PC-9 (cell line): Measurements from ENCODE around the gene TMEM38A. TPM values are rescaled to one million over a fixed set of nuclear protein-coding genes. Genes with fewer than 3 reads are reported as not detected.
"Not testable (repeated sequence)": the region's sequence is repeated elsewhere in the genome, so short reads cannot be mapped to it uniquely, and the experiment has no call there.

ENCODE experiments used
- BruUV-seq: library from RNA; stranded (reverse); fragments of 400-500 nt; replicated peaks from 2 replicates; lab custom pipeline; 2021; lab: Mats Ljungman, UMichigan
- CTCF ChIA-PET: fragments of 300-600 bp; sonication (Branson Sonifier 250); formaldehyde crosslinking; loops from one replicate; lab custom pipeline; 2022; ENCODE audit warnings: antibody characterized with exemption; lab: Charles Lee
- POLR2A ChIA-PET: fragments of 300-600 bp; sonication (Branson Sonifier 250); formaldehyde crosslinking; loops from one replicate; lab custom pipeline; 2022; ENCODE audit warnings: antibody characterized with exemption; ENCODE audit not compliant: unreplicated experiment; lab: Charles Lee
- DNase-seq, 2 experiments: peaks; one replicate each; pipeline versions ENCODE4 v3.0.0 to v3.0.0-alpha.2; 2015 to 2022; ENCODE audit warnings: mixed read lengths in 1 of 2
- H2AFZ ChIP-seq: fragments of 200-600 bp; sonication (generic); 2 replicates; pipeline ENCODE4 v1.8.1; 2017; ENCODE audit warnings: antibody characterized with exemption
- H3F3A ChIP-seq: fragments of 200-600 bp; sonication (generic); 2 replicates; pipeline ENCODE4 v1.8.1; 2017; ENCODE audit warnings: antibody characterized with exemption, mild to moderate bottlenecking, low read depth; ENCODE audit not compliant: insufficient read depth
- H3K27ac ChIP-seq: fragments of 200-600 bp; sonication (generic); 2 replicates; pipeline ENCODE4 v1.6.1; 2016; ENCODE audit warnings: mixed run types
- H3K27me3 ChIP-seq: fragments of 200-600 bp; sonication (generic); 2 replicates; pipeline ENCODE4 v1.6.1; 2016; ENCODE audit warnings: low read depth, mixed run types; ENCODE audit not compliant: insufficient read depth
- H3K36me3 ChIP-seq: fragments of 200-600 bp; sonication (generic); 2 replicates; pipeline ENCODE4 v1.6.1; 2016; ENCODE audit warnings: low read depth, mixed run types
- H3K4me1 ChIP-seq: fragments of 200-600 bp; sonication (generic); replicated peaks from 2 replicates; pipeline ENCODE4 v1.6.1; 2016; ENCODE audit warnings: mixed run types; ENCODE audit not compliant: insufficient read depth
- H3K4me2 ChIP-seq: fragments of 200-600 bp; sonication (generic); 2 replicates; pipeline ENCODE4 v1.6.1; 2017; ENCODE audit warnings: mixed run types
- H3K4me3 ChIP-seq: fragments of 200-600 bp; sonication (generic); 2 replicates; pipeline ENCODE4 v1.6.1; 2016; ENCODE audit warnings: mixed run types
- H3K79me2 ChIP-seq: fragments of 200-600 bp; sonication (generic); 2 replicates; pipeline ENCODE4 v1.6.1; 2017; ENCODE audit warnings: low read depth, mixed run types
- H3K9me2 ChIP-seq: fragments of 200-600 bp; sonication (generic); 2 replicates; pipeline ENCODE4 v1.8.1; 2017; ENCODE audit warnings: mild to moderate bottlenecking; ENCODE audit not compliant: insufficient read depth
- H3K9me3 ChIP-seq: fragments of 200-600 bp; sonication (generic); 2 replicates; pipeline ENCODE4 v1.8.1; 2016; ENCODE audit warnings: low read depth; ENCODE audit not compliant: insufficient read depth
- H4K20me1 ChIP-seq: fragments of 200-600 bp; sonication (generic); 2 replicates; pipeline ENCODE4 v1.8.1; 2017; ENCODE audit not compliant: insufficient read depth
- CTCF ChIP-seq: fragments of 200-600 bp; sonication (generic); conservative IDR thresholded peaks from 2 replicates; pipeline ENCODE4 v1.6.1; 2017; ENCODE audit warnings: mixed run types, antibody characterized with exemption, mild to moderate bottlenecking, moderate library complexity
- EZH2 ChIP-seq: fragments of 200-600 bp; sonication (generic); IDR thresholded peaks from 2 replicates; pipeline ENCODE4 v1.8.0; 2017; ENCODE audit warnings: antibody characterized with exemption, low read depth
- intact Hi-C: fragments of 100-400 bp; cut with micrococcal nuclease; formaldehyde crosslinking; loops from one replicate; pipeline ENCODE4 v1.10.0; 2022; ENCODE audit not compliant: unreplicated experiment
- total RNA-seq: library from RNA; stranded (reverse); gene quantifications from 2 replicates; pipeline ENCODE4 v1.2.3, GENCODE V29; 2021

Gene TMEM38A
- total RNA-seq, 1 experiment from 2014 or later = 16.0 TPM

- Histone ChIP-seq H3K9me3 (no peaks in the 10 kb centered on the region), H3K4me3 (no peak overlapping the region), H3K4me1 (no peaks in the 10 kb centered on the region), H3K27me3 (no peaks in the 10 kb centered on the region), H4K20me1 (no peaks in the 10 kb centered on the region), H3F3A (peaks cover 8% of the 10 kb centered on the region; the same call in 1 of the 2 replicates), H3K4me2 (no peak overlapping the region), H3K27ac (no peak overlapping the region), H3K36me3 (no peaks in the 10 kb centered on the region), H2AFZ (no peak overlapping the region), H3K9me2 (no peaks in the 10 kb centered on the region), H3K79me2 (no peaks in the 10 kb centered on the region)
- POLR2A ChIA-PET = interaction anchor here (0.6 kb wide), 1 partner anchor 15 kb away, joined by 4 read pairs; no protein-coding TSS in a partner anchor
- CTCF ChIA-PET = no interaction called here
- no TSS peak for BruUV-seq
- TF ChIP-seq EZH2 = no peak
- TF ChIP-seq CTCF = no peak
- intact Hi-C loops = no loop called here
- no peak for DNase-seq
Measured at GRCh38 chr19:16703677-16704076, 42.7 kb downstream of the TMEM38A start.

GRCh38 chr19:16710870-16711269 lies 49.9 kb downstream of the TMEM38A start:
- H2AFZ ChIP-seq = not testable (repeated sequence)

GRCh38 chr19:16712295-16712694 lies 51.4 kb downstream of the TMEM38A start:
- CTCF ChIA-PET = interaction anchor here (0.7 kb wide), 3 partner anchors 326 to 802 kb away, joined by 4 to 6 read pairs (median 4); no protein-coding TSS in a partner anchor
- not testable (repeated sequence) for H3K4me2 ChIP-seq

More at GRCh38 chr19:16710870-16711269, 49.9 kb downstream of the TMEM38A start:
- H3K4me3 ChIP-seq, H3K27me3 ChIP-seq, H3K4me1 ChIP-seq, H3K4me2 ChIP-seq, DNase-seq, H3K9me2 ChIP-seq, H3K79me2 ChIP-seq, H3F3A ChIP-seq, H3K27ac ChIP-seq, H3K36me3 ChIP-seq, H3K9me3 ChIP-seq, H4K20me1 ChIP-seq, BruUV-seq, POLR2A ChIA-PET: not testable (repeated sequence)
- intact Hi-C loops = loop anchor here (5.0 to 10.0 kb wide), 2 partner anchors 144 to 594 kb away; partner anchors contain the start of genes ABHD8, DDA1 and MRPL34
- CTCF ChIA-PET = interaction anchor here (0.6 kb wide), 1 partner anchor 263 kb away, joined by 3 read pairs; no protein-coding TSS in a partner anchor

GRCh38 chr19:16714702-16715287 lies 53.9 kb downstream of the TMEM38A start:
- Histone ChIP-seq H4K20me1 (no peaks in the 10 kb centered on the region), H3K4me1 (peaks cover 24% of the 10 kb centered on the region), H3K4me2 (no peak overlapping the region), H3K79me2 (no peaks in the 10 kb centered on the region), H3K9me2 (no peaks in the 10 kb centered on the region), H2AFZ (no peak overlapping the region), H3K36me3 (no peaks in the 10 kb centered on the region), H3K27me3 (no peaks in the 10 kb centered on the region), H3F3A (peaks cover 36% of the 10 kb centered on the region), H3K4me3 (no peak overlapping the region), H3K9me3 (no peaks in the 10 kb centered on the region), H3K27ac (no peak overlapping the region)
- intact Hi-C loops = loop anchor here (1.0 to 10.0 kb wide), 5 partner anchors 56 to 590 kb away; partner anchors contain the start of genes ABHD8, DDA1, MRPL34 and SIN3B
- no TSS peak for BruUV-seq
- TF ChIP-seq CTCF = peak; percentile 100
- TF ChIP-seq EZH2 = no peak
- POLR2A ChIA-PET = interaction anchor here (0.5 to 0.7 kb wide), 2 partner anchors 54 to 523 kb away, joined by 3 to 5 read pairs; partner anchors contain the start of gene TMEM38A
- DNase-seq = peak; percentile 43 to 57
- CTCF ChIA-PET = interaction anchor here (0.6 to 1.1 kb wide), 7 partner anchors 8 to 338 kb away, joined by 3 to 8 read pairs (median 5); no protein-coding TSS in a partner anchor

More at GRCh38 chr19:16712295-16712694, 51.4 kb downstream of the TMEM38A start:
- intact Hi-C loops = loop anchor here (5.0 to 10.0 kb wide), 2 partner anchors 145 to 593 kb away; partner anchors contain the start of genes ABHD8, DDA1 and MRPL34
- POLR2A ChIA-PET, DNase-seq, H3K79me2 ChIP-seq, H3K27ac ChIP-seq, H3K9me2 ChIP-seq, BruUV-seq, H3K27me3 ChIP-seq, H3K9me3 ChIP-seq, H4K20me1 ChIP-seq, H3K36me3 ChIP-seq, H2AFZ ChIP-seq, H3K4me1 ChIP-seq, H3K4me3 ChIP-seq: not testable (repeated sequence)
- peaks cover 11% of the 10 kb centered on the region; the same call in 1 of the 2 replicates for H3F3A ChIP-seq
